Kidney epithelial cell (primary cell): ENCODE data around the gene POLR2B. TPM values are rescaled to one million over a fixed set of nuclear protein-coding genes. Genes with fewer than 3 reads are reported as not detected.

Experiments
- DNase-seq: peaks from one replicate; pipeline ENCODE4 v3.0.0-alpha.2; 2010; ENCODE audit warnings: low read depth
- H3K27me3 ChIP-seq: 2 replicates; pipeline ENCODE4 v1.6.0; 2011; ENCODE audit warnings: low read length; ENCODE audit not compliant: control insufficient read depth, insufficient read depth
- H3K36me3 ChIP-seq: 2 replicates; pipeline ENCODE4 v1.5.1; 2011; ENCODE audit warnings: low read length; ENCODE audit not compliant: control insufficient read depth, insufficient read depth
- H3K4me3 ChIP-seq: 2 replicates; pipeline ENCODE4 v1.5.1; 2011; ENCODE audit warnings: low read depth, mild to moderate bottlenecking, control low read depth, low read length
- CTCF ChIP-seq: IDR thresholded peaks from 2 replicates; pipeline ENCODE4 v1.5.1; 2011; ENCODE audit warnings: mild to moderate bottlenecking, moderate library complexity, low read length, control low read depth, inconsistent platforms; ENCODE audit not compliant: insufficient read depth, poor library complexity, severe bottlenecking
- total RNA-seq: library from RNA; depleted of rRNA; stranded (reverse); fragments of >200 nt; gene quantifications from 2 replicates; pipeline ENCODE4 v1.2.3, GENCODE V29; 2015

The POLR2B gene
- total RNA-seq, 1 donor from 2014 or later: 124 TPM

- no peak for TF ChIP-seq CTCF
- Histone ChIP-seq H3K27me3 (no peaks in the 10 kb centered on the region), H3K36me3 (peaks cover 10% of the 10 kb centered on the region), H3K4me3 (no peak overlapping the region)
- no peak for DNase-seq
These were observed 89.7 kb downstream of the POLR2B start for GRCh38 chr4:57068237-57068981.

- Histone ChIP-seq H3K4me3 (no peak overlapping the region), H3K27me3 (no peaks in the 10 kb centered on the region), H3K36me3 (peaks cover 9% of the 10 kb centered on the region)
- TF ChIP-seq CTCF: no peak
- DNase-seq: no peak
These were observed 91.8 kb downstream of the POLR2B start for GRCh38 chr4:57070461-57070860.

GRCh38 chr4:57071326-57071725, 92.6 kb downstream of the POLR2B start:
- H3K4me3 ChIP-seq: no peak overlapping the region
- H3K36me3 ChIP-seq: peaks cover 6% of the 10 kb centered on the region
- H3K27me3 ChIP-seq: no peaks in the 10 kb centered on the region
- no peak for DNase-seq
- no peak for TF ChIP-seq CTCF

GRCh38 chr4:57073559-57073958, 94.9 kb downstream of the POLR2B start:
- no peak for DNase-seq
- Histone ChIP-seq H3K27me3 (no peaks in the 10 kb centered on the region), H3K4me3 (no peak overlapping the region), H3K36me3 (peaks cover 4% of the 10 kb centered on the region)
- no peak for TF ChIP-seq CTCF

- no peak for TF ChIP-seq CTCF
- Histone ChIP-seq H3K4me3 (no peak overlapping the region), H3K27me3 (no peaks in the 10 kb centered on the region), H3K36me3 (no peaks in the 10 kb centered on the region)
- no peak for DNase-seq
These were observed 96.0 kb downstream of the POLR2B start for GRCh38 chr4:57074744-57075143.

GRCh38 chr4:57075367-57075766, 96.7 kb downstream of the POLR2B start:
- no peak for TF ChIP-seq CTCF
- no peak for DNase-seq
- H3K27me3 ChIP-seq: no peaks in the 10 kb centered on the region
- H3K4me3 ChIP-seq: no peak overlapping the region
- no peaks in the 10 kb centered on the region for H3K36me3 ChIP-seq
